CD14-positive monocyte (primary cell): ENCODE measurements around the gene DIAPH2. TPM values are rescaled to one million over a fixed set of nuclear protein-coding genes. Genes with fewer than 3 reads are reported as not detected.

Experiments
- DNase-seq, 3 donors: peaks; one replicate each; pipeline ENCODE4 v3.0.0-alpha.2; 2011 to 2022
- H2AFZ ChIP-seq: 2 replicates; pipeline ENCODE4 v1.6.0; 2012; ENCODE audit warnings: mild to moderate bottlenecking, low read depth, low read length, inconsistent platforms; ENCODE audit not compliant: insufficient read depth, poor library complexity, severe bottlenecking
- H3K27ac ChIP-seq, 2 donors: 1 replicate in 1 of 2; 2 replicates in 1 of 2; pipeline ENCODE4 v1.5.1; 2012 to 2013; ENCODE audit warnings: low read length in 2 of 2, control low read depth in 1 of 2, inconsistent platforms in 1 of 2, low read depth in 1 of 2, mild to moderate bottlenecking in 1 of 2
- H3K27me3 ChIP-seq, 2 donors: one replicate each; pipeline versions ENCODE4 v1.6.0 to v1.6.1; 2011 to 2013; ENCODE audit warnings: low read length in 2 of 2; ENCODE audit not compliant: control insufficient read depth in 2 of 2, insufficient read depth in 2 of 2
- H3K36me3 ChIP-seq, 2 donors: replicated peaks in 1 of 2; 1 replicate in 1 of 2; 2 replicates in 1 of 2; pipeline versions ENCODE4 v1.5.1 to v1.6.1; 2012 to 2013; ENCODE audit warnings: low read length in 2 of 2, control low read depth in 1 of 2, inconsistent platforms in 1 of 2, mild to moderate bottlenecking in 1 of 2; ENCODE audit not compliant: insufficient read depth in 2 of 2, control insufficient read depth in 1 of 2
- H3K4me1 ChIP-seq, 2 donors: 1 replicate in 1 of 2; 2 replicates in 1 of 2; pipeline versions ENCODE4 v1.5.1 to v1.6.1; 2012 to 2013; ENCODE audit warnings: low read length in 2 of 2, control low read depth in 1 of 2, inconsistent platforms in 1 of 2, mild to moderate bottlenecking in 1 of 2, moderate library complexity in 1 of 2; ENCODE audit not compliant: insufficient read depth in 2 of 2, control insufficient read depth in 1 of 2
- H3K4me2 ChIP-seq: replicated peaks from 2 replicates; pipeline ENCODE3; 2012; ENCODE audit warnings: low read length, moderate library complexity, mild to moderate bottlenecking; ENCODE audit not compliant: poor library complexity, severe bottlenecking; ENCODE audit errors: extremely low read depth
- H3K4me3 ChIP-seq, 3 experiments: fragments of 200-600 bp in 1 of 3; sonication (generic) in 1 of 3; replicated peaks in 1 of 3; 1 replicate in 2 of 3; 2 replicates in 1 of 3; pipeline ENCODE4 v1.5.1; 2011 to 2013; ENCODE audit warnings: low read length in 3 of 3, mild to moderate bottlenecking in 3 of 3, control low read depth in 2 of 3, low read depth in 2 of 3, inconsistent platforms in 1 of 3, moderate library complexity in 1 of 3
- H3K79me2 ChIP-seq: 2 replicates; pipeline ENCODE4 v1.6.0; 2012; ENCODE audit warnings: mild to moderate bottlenecking, control low read depth, inconsistent platforms, low read length, moderate library complexity; ENCODE audit not compliant: insufficient read depth
- H3K9ac ChIP-seq: 2 replicates; pipeline ENCODE4 v1.6.0; 2017; ENCODE audit warnings: low read length, mild to moderate bottlenecking; ENCODE audit not compliant: insufficient read depth, poor library complexity, severe bottlenecking
- H3K9me3 ChIP-seq, 2 donors: replicated peaks in 1 of 2; 1 replicate in 1 of 2; 2 replicates in 1 of 2; pipeline versions ENCODE4 v1.5.1 to v1.6.1; 2012 to 2013; ENCODE audit warnings: low read length in 2 of 2, control low read depth in 1 of 2; ENCODE audit not compliant: control insufficient read depth in 1 of 2, insufficient read depth in 1 of 2
- H4K20me1 ChIP-seq: 2 replicates; pipeline ENCODE4 v1.6.0; 2012; ENCODE audit warnings: mild to moderate bottlenecking, low read length, control low read depth, moderate library complexity; ENCODE audit not compliant: insufficient read depth
- H3K27ac Mint-ChIP-seq, 7 donors: one replicate each; pipeline ENCODE4 v1.8.0; 2020; ENCODE audit warnings: mild to moderate bottlenecking in 7 of 7, mixed read lengths in 7 of 7, moderate library complexity in 6 of 7, inconsistent platforms in 2 of 7
- H3K27me3 Mint-ChIP-seq, 3 donors: one replicate each; pipeline ENCODE4 v1.8.0; 2021 to 2022; ENCODE audit warnings: low read depth in 3 of 3, mild to moderate bottlenecking in 3 of 3, mixed read lengths in 3 of 3, moderate library complexity in 3 of 3, inconsistent platforms in 1 of 3
- H3K36me3 Mint-ChIP-seq, 2 donors: one replicate each; pipeline ENCODE4 v1.8.0; 2020; ENCODE audit warnings: mixed read lengths in 2 of 2, inconsistent platforms in 1 of 2, mild to moderate bottlenecking in 1 of 2
- H3K4me1 Mint-ChIP-seq: one replicate; pipeline ENCODE4 v1.8.0; 2020; ENCODE audit warnings: mild to moderate bottlenecking, mixed read lengths
- H3K4me3 Mint-ChIP-seq, 2 donors: one replicate each; pipeline ENCODE4 v1.8.0; 2020; ENCODE audit warnings: mild to moderate bottlenecking in 2 of 2, mixed read lengths in 2 of 2, moderate library complexity in 1 of 2
- H3K9me3 Mint-ChIP-seq, 7 donors: one replicate each; pipeline ENCODE4 v1.8.0; 2020 to 2022; ENCODE audit warnings: mixed read lengths in 7 of 7, mild to moderate bottlenecking in 6 of 7, moderate library complexity in 6 of 7, inconsistent platforms in 2 of 7
- WGBS: methylation state at CpG from one replicate; pipeline ENCODE4 v1.1.5; 2013; ENCODE audit warnings: missing lambda C conversion rate; ENCODE audit not compliant: insufficient coverage; 5-methylcytosine and 5-hydroxymethylcytosine counted together
- intact Hi-C, 2 donors: fragments of 100-400 bp; cut with micrococcal nuclease; formaldehyde crosslinking; loops; one replicate each; pipeline versions ENCODE4 v1.15.0 to v1.15.1; 2023
- polyA plus RNA-seq, 3 donors: library from polyadenylated mRNA; depleted of rRNA in 1 of 3; unstranded in 2 of 3; stranded (reverse) in 1 of 3; fragments of 300-500 nt in 2 of 3; fragments of >200 nt in 1 of 3; fragmentation: Illumina TruSeq in 2 of 3; gene quantifications; 1 replicate in 2 of 3; 2 replicates in 1 of 3; pipeline ENCODE4 v1.2.3, GENCODE V29; 2012 to 2021
- TF ChIP-seq, protein P1 (sequence below): fragments of 200-600 bp; IDR thresholded peaks from one replicate; pipeline ENCODE4 v1.8.0; 2022; ENCODE audit warnings: antibody characterized with exemption, mild to moderate bottlenecking

Gene DIAPH2
- polyA plus RNA-seq, 3 donors, result 9.5 to 20.5 (median 11.4) TPM

DNA sequence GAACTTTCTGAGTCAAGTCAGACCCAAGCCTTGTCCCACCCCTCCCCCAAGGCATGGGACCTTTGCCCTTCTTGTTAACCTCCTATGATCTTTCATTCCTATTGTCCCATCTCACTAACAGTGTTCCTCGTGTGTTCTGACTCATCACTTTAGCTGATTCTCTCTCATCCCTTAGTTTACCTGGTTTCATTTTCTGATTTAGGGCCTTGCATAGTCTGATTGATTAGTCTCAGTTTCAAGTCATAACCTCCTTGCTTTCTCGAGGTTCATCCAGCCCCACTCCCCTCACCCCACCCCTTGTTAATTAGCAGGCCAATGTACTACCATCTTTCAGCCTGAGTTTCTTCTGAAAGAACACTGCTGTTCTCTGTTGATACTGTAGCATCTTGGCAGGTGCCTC is 716.5 kb downstream of the DIAPH2 start:
- H3K36me3 Mint-ChIP-seq, result peaks cover 2 to 8% of the 10 kb centered on the region in 2 donors
- no peaks in the 10 kb centered on the region for H3K27me3 Mint-ChIP-seq
- H4K20me1 ChIP-seq, result no peaks in the 10 kb centered on the region
- H3K79me2 ChIP-seq, result no peaks in the 10 kb centered on the region
- TF ChIP-seq, protein P1, sequence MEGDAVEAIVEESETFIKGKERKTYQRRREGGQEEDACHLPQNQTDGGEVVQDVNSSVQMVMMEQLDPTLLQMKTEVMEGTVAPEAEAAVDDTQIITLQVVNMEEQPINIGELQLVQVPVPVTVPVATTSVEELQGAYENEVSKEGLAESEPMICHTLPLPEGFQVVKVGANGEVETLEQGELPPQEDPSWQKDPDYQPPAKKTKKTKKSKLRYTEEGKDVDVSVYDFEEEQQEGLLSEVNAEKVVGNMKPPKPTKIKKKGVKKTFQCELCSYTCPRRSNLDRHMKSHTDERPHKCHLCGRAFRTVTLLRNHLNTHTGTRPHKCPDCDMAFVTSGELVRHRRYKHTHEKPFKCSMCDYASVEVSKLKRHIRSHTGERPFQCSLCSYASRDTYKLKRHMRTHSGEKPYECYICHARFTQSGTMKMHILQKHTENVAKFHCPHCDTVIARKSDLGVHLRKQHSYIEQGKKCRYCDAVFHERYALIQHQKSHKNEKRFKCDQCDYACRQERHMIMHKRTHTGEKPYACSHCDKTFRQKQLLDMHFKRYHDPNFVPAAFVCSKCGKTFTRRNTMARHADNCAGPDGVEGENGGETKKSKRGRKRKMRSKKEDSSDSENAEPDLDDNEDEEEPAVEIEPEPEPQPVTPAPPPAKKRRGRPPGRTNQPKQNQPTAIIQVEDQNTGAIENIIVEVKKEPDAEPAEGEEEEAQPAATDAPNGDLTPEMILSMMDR, result no peak
- H3K4me3 ChIP-seq, result no peak overlapping the region
- H3K27me3 ChIP-seq, result no peaks in the 10 kb centered on the region
- H3K4me3 Mint-ChIP-seq, result no peak overlapping the region
- H3K27ac Mint-ChIP-seq, result peak overlapping the region in 1 of 7 donors; percentile 46
- WGBS, result no CpG with 5 or more reads among the region's 2 CpGs
- no peaks in the 10 kb centered on the region for H3K9me3 ChIP-seq
- no peaks in the 10 kb centered on the region for H3K9me3 Mint-ChIP-seq
- no peak overlapping the region for H3K9ac ChIP-seq
- no peak overlapping the region for H3K4me2 ChIP-seq
- no peaks in the 10 kb centered on the region for H3K4me1 ChIP-seq
- intact Hi-C loops, result no loop called here
- H3K27ac ChIP-seq, result no peak overlapping the region
- DNase-seq, result no peak
- no peak overlapping the region for H2AFZ ChIP-seq
- no peaks in the 10 kb centered on the region for H3K4me1 Mint-ChIP-seq
- H3K36me3 ChIP-seq, result no peaks in the 10 kb centered on the region

DNA sequence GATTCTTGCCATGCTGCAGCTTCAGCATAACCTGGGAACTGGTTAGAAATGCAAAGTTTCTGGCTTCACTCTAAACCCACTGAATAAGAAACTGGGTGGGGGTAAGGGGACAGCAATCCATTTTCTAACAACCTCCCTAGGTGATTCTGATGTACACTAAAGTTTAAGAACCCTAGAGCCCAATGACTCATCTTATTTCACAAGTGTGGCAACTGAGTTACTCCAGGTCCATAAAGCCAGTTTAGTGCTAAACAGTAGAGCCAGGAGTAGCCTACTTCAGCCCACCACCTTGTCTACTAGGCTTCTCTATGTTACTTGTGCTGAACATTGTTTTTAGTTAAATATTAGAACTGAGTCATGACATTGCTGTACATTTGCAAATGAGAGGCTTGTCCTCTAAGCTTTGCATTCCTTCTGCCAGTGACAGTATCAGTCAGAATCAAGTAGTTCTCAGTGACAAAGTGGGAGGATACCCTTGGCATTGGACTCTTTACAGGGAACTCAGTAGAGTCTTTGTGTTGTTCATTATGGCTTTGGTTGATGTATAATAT is 717.0 kb downstream of the DIAPH2 start:
- Histone ChIP-seq H3K36me3 (no peaks in the 10 kb centered on the region), H2AFZ (no peak overlapping the region), H3K4me1 (no peaks in the 10 kb centered on the region), H4K20me1 (no peaks in the 10 kb centered on the region), H3K27ac (no peak overlapping the region), H3K27me3 (no peaks in the 10 kb centered on the region), H3K9me3 (no peaks in the 10 kb centered on the region), H3K4me3 (no peak overlapping the region), H3K4me2 (no peak overlapping the region), H3K79me2 (no peaks in the 10 kb centered on the region), H3K9ac (no peak overlapping the region)
- no peaks in the 10 kb centered on the region for H3K27me3 Mint-ChIP-seq
- H3K27ac Mint-ChIP-seq, result peak overlapping the region in 1 of 7 donors; percentile 46
- TF ChIP-seq, protein P1, result no peak
- DNase-seq, result no peak
- H3K36me3 Mint-ChIP-seq, result peaks cover 2 to 8% of the 10 kb centered on the region in 2 donors
- H3K4me3 Mint-ChIP-seq, result no peak overlapping the region
- intact Hi-C loops, result no loop called here
- H3K9me3 Mint-ChIP-seq, result no peaks in the 10 kb centered on the region
- H3K4me1 Mint-ChIP-seq, result no peaks in the 10 kb centered on the region
